ENCODE results near the gene ZNF462.

GRCh38 chr9:106866243-106866642, 3.3 kb downstream of the ZNF462 start:
- TF ChIP-seq MAX (CRISPR knock-in tag; IDR thresholded peaks at IDR 0.05): no peak
- TF ChIP-seq SP1 (CRISPR knock-in tag; conservative IDR thresholded peaks at IDR 0.05): no peak
- no peak for TF ChIP-seq TEAD1 (CRISPR knock-in tag; IDR thresholded peaks at IDR 0.05)
